ENCODE measurements around the gene PAM. TPM values are rescaled to one million over a fixed set of nuclear protein-coding genes. Genes with fewer than 3 reads are reported as not detected.
"Not testable (repeated sequence)": the region's sequence is repeated elsewhere in the genome, so short reads cannot be mapped to it uniquely, and the experiment has no call there.

The PAM gene
- polyA plus RNA-seq, 5 donors = 76.9 to 161 (median 147) TPM

- DNase-seq = no peak
Observed at GRCh38 chr5:103057208-103058130, 302.4 kb downstream of the PAM start.

- no peak for DNase-seq
Observed at GRCh38 chr5:103059525-103059924, 304.4 kb downstream of the PAM start.

- no peak for DNase-seq
Observed at GRCh38 chr5:103060424-103060954, 305.4 kb downstream of the PAM start.

- no peak for DNase-seq
Observed at GRCh38 chr5:103066326-103066725, 311.2 kb downstream of the PAM start.

- DNase-seq = not testable (repeated sequence)
Observed at GRCh38 chr5:103073500-103073899, 318.4 kb downstream of the PAM start.

GRCh38 chr5:103075442-103075841 lies 320.3 kb downstream of the PAM start:
- DNase-seq = no peak
